Panc1 (cell line): ENCODE results near the gene GFI1B. TPM values are rescaled to one million over a fixed set of nuclear protein-coding genes. Genes with fewer than 3 reads are reported as not detected.

Experiments
- ATAC-seq: fragments of 200-7000 bp; cut with Tn5 transposase; 2 replicates; pipeline ENCODE4 v1.9.1; 2020; ENCODE audit warnings: mild to moderate bottlenecking, moderate library complexity
- BruUV-seq: library from RNA; stranded (reverse); fragments of 400-500 nt; replicated peaks from 2 replicates; lab custom pipeline; 2021; lab: Mats Ljungman, UMichigan
- CTCF ChIA-PET: fragments of 300-600 bp; sonication (Branson Sonifier 250); formaldehyde crosslinking; loops from one replicate; lab custom pipeline; 2022; ENCODE audit warnings: antibody characterized with exemption; lab: Charles Lee
- POLR2A ChIA-PET: fragments of 300-600 bp; sonication (Branson Sonifier 250); formaldehyde crosslinking; loops from one replicate; lab custom pipeline; 2022; ENCODE audit warnings: antibody characterized with exemption; lab: Charles Lee
- DNase-seq: peaks from one replicate; pipeline ENCODE4 v3.0.0-alpha.2; 2010; ENCODE audit warnings: low read depth, low spot score
- H3K27ac ChIP-seq: 2 replicates; pipeline ENCODE4 v1.5.1; 2011; ENCODE audit warnings: mild to moderate bottlenecking, low read length, inconsistent platforms
- H3K27me3 ChIP-seq: fragments of 200-500 bp; sonication (Bioruptor generic); 2 replicates; pipeline ENCODE4 v1.6.0; 2014; ENCODE audit warnings: low read length, inconsistent platforms; ENCODE audit not compliant: control insufficient read depth, insufficient read depth
- H3K36me3 ChIP-seq: fragments of 200-500 bp; sonication (Bioruptor generic); 2 replicates; pipeline ENCODE4 v1.5.1; 2014; ENCODE audit warnings: inconsistent platforms, mild to moderate bottlenecking, low read length, moderate library complexity; ENCODE audit not compliant: control insufficient read depth, insufficient read depth
- H3K4me1 ChIP-seq: 2 replicates; pipeline ENCODE4 v1.5.1; 2011; ENCODE audit warnings: inconsistent platforms, mild to moderate bottlenecking, low read length, moderate library complexity; ENCODE audit not compliant: control insufficient read depth, insufficient read depth
- H3K4me3 ChIP-seq, 2 experiments: 2 replicates each; pipeline ENCODE4 v1.5.1; 2011 to 2012; ENCODE audit warnings: low read depth in 2 of 2, low read length in 2 of 2, mild to moderate bottlenecking in 2 of 2, inconsistent platforms in 1 of 2, moderate library complexity in 1 of 2
- H3K9me3 ChIP-seq: fragments of 200-500 bp; sonication (Bioruptor generic); 2 replicates; pipeline ENCODE4 v1.5.1; 2014; ENCODE audit warnings: low read depth, mild to moderate bottlenecking, inconsistent platforms, low read length, moderate library complexity; ENCODE audit not compliant: control insufficient read depth, insufficient read depth
- POLR2AphosphoS5 ChIP-seq: IDR thresholded peaks from 2 replicates; pipeline ENCODE4 v1.6.1; 2012; ENCODE audit warnings: mild to moderate bottlenecking, low read depth, low read length, moderate library complexity
- SIN3A ChIP-seq: IDR thresholded peaks from 2 replicates; pipeline ENCODE4 v1.6.1; 2012; ENCODE audit warnings: low read depth, mild to moderate bottlenecking, low read length, moderate library complexity, borderline replicate concordance; ENCODE audit not compliant: insufficient read depth
- TCF7L2 ChIP-seq: IDR thresholded peaks from 2 replicates; pipeline ENCODE4 v1.6.1; 2011; ENCODE audit warnings: mild to moderate bottlenecking, low read depth, low read length, inconsistent platforms
- in situ Hi-C: cut with HindIII; loops from 2 replicates; pipeline ENCODE4 v1.10.0; 2016; ENCODE audit warnings: low sequenced_read_pairs, low pct_unique_long_range_greater_than_20kb
- intact Hi-C: fragments of 100-400 bp; cut with micrococcal nuclease; formaldehyde crosslinking; loops from one replicate; pipeline ENCODE4 v1.10.0; 2022; ENCODE audit not compliant: unreplicated experiment
- total RNA-seq: library from RNA; stranded (reverse); gene quantifications from one replicate; pipeline ENCODE4 v1.2.1, GENCODE V29; 2021; ENCODE audit not compliant: unreplicated experiment
- TF ChIP-seq, protein P1 (sequence below), 2 experiments: IDR thresholded peaks; 2 replicates each; pipeline ENCODE4 v1.6.1; 2011 to 2012; ENCODE audit warnings: low read depth in 2 of 2, control low read depth in 1 of 2, low read length in 1 of 2, mild to moderate bottlenecking in 1 of 2, moderate library complexity in 1 of 2; ENCODE audit not compliant: insufficient read depth in 1 of 2
- TF ChIP-seq, protein P2 (sequence below): fragments of 450-650 bp; IDR thresholded peaks from 2 replicates; pipeline ENCODE4 v1.5.1; 2017; ENCODE audit warnings: mild to moderate bottlenecking

Gene GFI1B
- total RNA-seq, 1 experiment from 2014 or later, result 0.08 TPM

GRCh38 chr9:133014696-133015095, 36.2 kb downstream of the GFI1B start:
- POLR2A ChIA-PET, result no interaction called here
- H3K9me3 ChIP-seq, result no peaks in the 10 kb centered on the region
- in situ Hi-C loops (no loop called here), intact Hi-C loops (no loop called here)
- H3K36me3 ChIP-seq, result no peaks in the 10 kb centered on the region
- TF ChIP-seq, protein P1, sequence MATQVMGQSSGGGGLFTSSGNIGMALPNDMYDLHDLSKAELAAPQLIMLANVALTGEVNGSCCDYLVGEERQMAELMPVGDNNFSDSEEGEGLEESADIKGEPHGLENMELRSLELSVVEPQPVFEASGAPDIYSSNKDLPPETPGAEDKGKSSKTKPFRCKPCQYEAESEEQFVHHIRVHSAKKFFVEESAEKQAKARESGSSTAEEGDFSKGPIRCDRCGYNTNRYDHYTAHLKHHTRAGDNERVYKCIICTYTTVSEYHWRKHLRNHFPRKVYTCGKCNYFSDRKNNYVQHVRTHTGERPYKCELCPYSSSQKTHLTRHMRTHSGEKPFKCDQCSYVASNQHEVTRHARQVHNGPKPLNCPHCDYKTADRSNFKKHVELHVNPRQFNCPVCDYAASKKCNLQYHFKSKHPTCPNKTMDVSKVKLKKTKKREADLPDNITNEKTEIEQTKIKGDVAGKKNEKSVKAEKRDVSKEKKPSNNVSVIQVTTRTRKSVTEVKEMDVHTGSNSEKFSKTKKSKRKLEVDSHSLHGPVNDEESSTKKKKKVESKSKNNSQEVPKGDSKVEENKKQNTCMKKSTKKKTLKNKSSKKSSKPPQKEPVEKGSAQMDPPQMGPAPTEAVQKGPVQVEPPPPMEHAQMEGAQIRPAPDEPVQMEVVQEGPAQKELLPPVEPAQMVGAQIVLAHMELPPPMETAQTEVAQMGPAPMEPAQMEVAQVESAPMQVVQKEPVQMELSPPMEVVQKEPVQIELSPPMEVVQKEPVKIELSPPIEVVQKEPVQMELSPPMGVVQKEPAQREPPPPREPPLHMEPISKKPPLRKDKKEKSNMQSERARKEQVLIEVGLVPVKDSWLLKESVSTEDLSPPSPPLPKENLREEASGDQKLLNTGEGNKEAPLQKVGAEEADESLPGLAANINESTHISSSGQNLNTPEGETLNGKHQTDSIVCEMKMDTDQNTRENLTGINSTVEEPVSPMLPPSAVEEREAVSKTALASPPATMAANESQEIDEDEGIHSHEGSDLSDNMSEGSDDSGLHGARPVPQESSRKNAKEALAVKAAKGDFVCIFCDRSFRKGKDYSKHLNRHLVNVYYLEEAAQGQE (IDR thresholded peaks at IDR 0.05; ENCODE audit: insufficient read depth in 1 of 2, low read depth in 2 of 2, low read length in 1 of 2), result no peak
- TF ChIP-seq TCF7L2 (no peak), POLR2AphosphoS5 (no peak), SIN3A (no peak)
- TF ChIP-seq, protein P2, sequence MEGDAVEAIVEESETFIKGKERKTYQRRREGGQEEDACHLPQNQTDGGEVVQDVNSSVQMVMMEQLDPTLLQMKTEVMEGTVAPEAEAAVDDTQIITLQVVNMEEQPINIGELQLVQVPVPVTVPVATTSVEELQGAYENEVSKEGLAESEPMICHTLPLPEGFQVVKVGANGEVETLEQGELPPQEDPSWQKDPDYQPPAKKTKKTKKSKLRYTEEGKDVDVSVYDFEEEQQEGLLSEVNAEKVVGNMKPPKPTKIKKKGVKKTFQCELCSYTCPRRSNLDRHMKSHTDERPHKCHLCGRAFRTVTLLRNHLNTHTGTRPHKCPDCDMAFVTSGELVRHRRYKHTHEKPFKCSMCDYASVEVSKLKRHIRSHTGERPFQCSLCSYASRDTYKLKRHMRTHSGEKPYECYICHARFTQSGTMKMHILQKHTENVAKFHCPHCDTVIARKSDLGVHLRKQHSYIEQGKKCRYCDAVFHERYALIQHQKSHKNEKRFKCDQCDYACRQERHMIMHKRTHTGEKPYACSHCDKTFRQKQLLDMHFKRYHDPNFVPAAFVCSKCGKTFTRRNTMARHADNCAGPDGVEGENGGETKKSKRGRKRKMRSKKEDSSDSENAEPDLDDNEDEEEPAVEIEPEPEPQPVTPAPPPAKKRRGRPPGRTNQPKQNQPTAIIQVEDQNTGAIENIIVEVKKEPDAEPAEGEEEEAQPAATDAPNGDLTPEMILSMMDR, result no peak
- DNase-seq, result no peak
- H3K4me1 ChIP-seq, result no peaks in the 10 kb centered on the region
- no peaks in the 10 kb centered on the region; the same call in 1 of the 2 replicates for H3K27me3 ChIP-seq
- no peak overlapping the region for H3K4me3 ChIP-seq
- CTCF ChIA-PET, result no interaction called here
- BruUV-seq, result no TSS peak
- no peak for ATAC-seq
- no peak overlapping the region for H3K27ac ChIP-seq

DNA sequence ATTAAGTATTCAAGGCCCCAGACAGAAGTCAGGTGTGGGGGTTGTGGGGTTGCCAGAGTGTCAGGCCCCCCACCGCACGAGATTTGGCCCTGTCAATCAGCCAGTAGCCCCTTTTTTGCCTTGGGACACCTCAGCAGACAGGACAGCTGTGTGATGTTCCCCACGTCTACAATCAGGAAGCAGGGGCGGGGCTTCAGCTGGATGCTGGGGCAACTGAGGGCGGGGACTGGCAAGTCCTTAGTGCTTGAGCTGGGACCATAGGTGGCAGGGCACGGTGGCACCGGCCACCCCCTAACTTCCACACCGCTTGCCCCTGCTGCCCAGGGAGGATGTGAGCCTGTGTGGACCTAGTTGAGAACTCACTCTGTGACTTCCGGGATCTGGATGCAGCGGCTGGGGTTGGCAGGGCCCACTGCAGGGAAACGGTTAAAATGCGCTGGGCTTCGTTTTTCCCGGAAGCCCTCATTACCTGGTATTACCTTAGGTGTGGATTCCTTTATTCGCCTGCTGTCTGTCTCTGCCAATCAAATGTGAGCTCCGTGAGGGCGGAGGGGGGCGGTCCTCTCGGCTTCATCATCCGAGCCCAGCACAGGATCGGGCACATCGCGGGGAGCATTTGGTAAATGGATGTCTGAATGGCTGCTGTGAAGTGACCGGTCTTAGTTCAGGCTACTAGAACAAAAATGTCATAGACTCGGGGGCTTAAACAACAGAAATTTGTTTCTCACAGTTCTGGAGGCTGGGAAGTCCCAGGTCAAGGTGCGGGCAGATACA, 44.8 kb downstream of the GFI1B start:
- no peak for ATAC-seq

More for the DNA sequence above, 44.8 kb downstream of the GFI1B start:
- CTCF ChIA-PET, result interaction anchor here (0.7 kb wide), 1 partner anchor 32 kb away, joined by 3 read pairs; no protein-coding TSS in a partner anchor
- TF ChIP-seq POLR2AphosphoS5, result no peak
- TF ChIP-seq, protein P2, result no peak
- no peak for TF ChIP-seq SIN3A
- TF ChIP-seq TCF7L2, result no peak
- TF ChIP-seq, protein P1 (IDR thresholded peaks at IDR 0.05; ENCODE audit: insufficient read depth in 1 of 2, low read depth in 2 of 2, low read length in 1 of 2), result no peak
- H3K4me1 ChIP-seq, result no peaks in the 10 kb centered on the region
- in situ Hi-C loops, result no loop called here
- no TSS peak for BruUV-seq
- H3K9me3 ChIP-seq, result no peaks in the 10 kb centered on the region
- DNase-seq, result no peak
- H3K4me3 ChIP-seq, result no peak overlapping the region
- intact Hi-C loops, result no loop called here
- POLR2A ChIA-PET, result interaction anchor here (0.6 kb wide), 1 partner anchor 312 kb away, joined by 4 read pairs; no protein-coding TSS in a partner anchor
- no peaks in the 10 kb centered on the region for H3K36me3 ChIP-seq
- H3K27me3 ChIP-seq, result no peaks in the 10 kb centered on the region
- H3K27ac ChIP-seq, result no peak overlapping the region
